Type B pancreatic cell (in vitro differentiated cells): ENCODE results near the gene CACNA1C. TPM values are rescaled to one million over a fixed set of nuclear protein-coding genes. Genes with fewer than 3 reads are reported as not detected.

Experiments
- DNase-seq: peaks from one replicate; pipeline ENCODE4 v3.0.0; 2021; ENCODE audit warnings: mixed read lengths; ENCODE audit not compliant: unreplicated experiment; ENCODE audit errors: extremely low spot score
- H3K27ac Mint-ChIP-seq: 2 replicates; pipeline ENCODE4 v1.8.0; 2021; ENCODE audit warnings: mild to moderate bottlenecking, mixed read lengths
- H3K27me3 Mint-ChIP-seq: 2 replicates; pipeline ENCODE4 v1.8.0; 2021; ENCODE audit warnings: mixed read lengths
- H3K36me3 Mint-ChIP-seq: 2 replicates; pipeline ENCODE4 v1.8.0; 2021; ENCODE audit warnings: mixed read lengths
- H3K4me1 Mint-ChIP-seq: one replicate; pipeline ENCODE4 v1.8.0; 2021; ENCODE audit warnings: mixed read lengths; ENCODE audit not compliant: unreplicated experiment
- H3K4me3 Mint-ChIP-seq: 2 replicates; pipeline ENCODE4 v1.8.0; 2021; ENCODE audit warnings: mild to moderate bottlenecking, mixed read lengths
- H3K9me3 Mint-ChIP-seq: 2 replicates; pipeline ENCODE4 v1.8.0; 2021; ENCODE audit warnings: mixed read lengths
- CTCF ChIP-seq: fragments of 200-600 bp; sonication (generic); conservative IDR thresholded peaks from 2 replicates; pipeline ENCODE4 v1.5.0; 2021; ENCODE audit warnings: antibody characterized with exemption, mild to moderate bottlenecking
- total RNA-seq: library from RNA; stranded (reverse); gene quantifications from 2 replicates; pipeline ENCODE4 v1.2.1, GENCODE V29; 2021; ENCODE audit warnings: low replicate concordance

CACNA1C gene
- total RNA-seq, 1 donor from 2014 or later, result 14.3 TPM

- peaks cover 13% of the 10 kb centered on the region for H3K36me3 Mint-ChIP-seq
- no peak for DNase-seq
- peaks cover 3% of the 10 kb centered on the region for H3K27me3 Mint-ChIP-seq
- no peak overlapping the region for H3K27ac Mint-ChIP-seq
- TF ChIP-seq CTCF, result no peak
- H3K4me3 Mint-ChIP-seq, result no peak overlapping the region
- H3K4me1 Mint-ChIP-seq, result no peaks in the 10 kb centered on the region
- no peaks in the 10 kb centered on the region for H3K9me3 Mint-ChIP-seq
Measured at GRCh38 chr12:2277492-2278155, 224.8 kb downstream of the CACNA1C start.

GRCh38 chr12:2281446-2281845 is 228.7 kb downstream of the CACNA1C start:
- no peak overlapping the region for H3K27ac Mint-ChIP-seq

GRCh38 chr12:2282318-2282717 is 229.5 kb downstream of the CACNA1C start:
- no peaks in the 10 kb centered on the region for H3K9me3 Mint-ChIP-seq
- H3K4me1 Mint-ChIP-seq, result peaks cover 36% of the 10 kb centered on the region
- TF ChIP-seq CTCF, result no peak
- H3K27me3 Mint-ChIP-seq, result no peaks in the 10 kb centered on the region
- no peak for DNase-seq
- no peak overlapping the region for H3K4me3 Mint-ChIP-seq
- H3K36me3 Mint-ChIP-seq, result peaks cover 17% of the 10 kb centered on the region
- H3K27ac Mint-ChIP-seq, result no peak overlapping the region

More at GRCh38 chr12:2281446-2281845, 228.7 kb downstream of the CACNA1C start:
- H3K4me1 Mint-ChIP-seq, result peaks cover 29% of the 10 kb centered on the region
- no peak overlapping the region for H3K4me3 Mint-ChIP-seq
- TF ChIP-seq CTCF, result no peak
- H3K27me3 Mint-ChIP-seq, result no peaks in the 10 kb centered on the region
- no peak for DNase-seq
- peaks cover 17% of the 10 kb centered on the region for H3K36me3 Mint-ChIP-seq
- H3K9me3 Mint-ChIP-seq, result no peaks in the 10 kb centered on the region

DNA sequence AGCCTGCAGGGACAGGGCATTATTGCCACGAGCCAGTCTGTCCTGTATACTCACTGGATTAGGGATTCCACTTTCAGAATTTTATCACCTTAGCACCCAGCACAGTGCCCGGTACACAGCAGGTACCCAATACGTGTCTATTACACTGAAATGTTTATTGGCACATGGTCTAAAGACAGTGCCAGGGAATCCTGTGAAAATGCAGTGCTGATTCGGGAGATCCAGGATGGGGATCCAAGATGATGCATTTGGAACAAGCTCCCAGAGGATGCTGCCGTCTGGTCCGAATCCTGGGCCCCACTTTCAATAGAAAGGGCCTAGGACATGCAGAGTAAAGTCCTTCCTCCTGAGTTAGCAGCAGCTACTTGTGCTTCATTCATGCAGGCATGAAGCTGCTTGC is 230.7 kb downstream of the CACNA1C start:
- H3K4me3 Mint-ChIP-seq, result no peak overlapping the region

DNA sequence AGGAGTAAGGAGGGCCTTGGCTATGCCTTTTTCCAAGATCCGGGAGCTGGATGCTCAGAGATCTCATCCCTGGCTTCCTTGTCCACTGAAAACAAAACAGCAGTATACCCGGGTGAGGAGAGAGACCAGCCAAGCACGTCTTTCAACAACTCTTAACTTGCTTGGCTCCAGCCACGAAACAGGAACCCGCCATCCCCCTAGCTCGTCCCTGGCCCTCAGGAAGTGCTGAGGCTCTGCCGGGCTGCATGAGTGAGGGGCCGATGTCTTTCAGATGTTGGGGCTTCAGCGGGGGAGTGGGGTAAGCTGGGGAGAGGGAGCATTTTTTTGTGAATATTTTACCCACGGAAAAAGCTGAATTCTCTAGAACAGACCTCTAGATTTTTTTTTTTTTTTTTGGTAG is 231.1 kb downstream of the CACNA1C start:
- peak overlapping the region; percentile 45 for H3K27ac Mint-ChIP-seq
- H3K27me3 Mint-ChIP-seq, result no peaks in the 10 kb centered on the region

More for the DNA sequence above, 230.7 kb downstream of the CACNA1C start:
- peaks cover 17% of the 10 kb centered on the region for H3K36me3 Mint-ChIP-seq
- H3K27me3 Mint-ChIP-seq, result no peaks in the 10 kb centered on the region
- TF ChIP-seq CTCF, result no peak
- DNase-seq, result no peak
- H3K9me3 Mint-ChIP-seq, result peaks cover 3% of the 10 kb centered on the region
- peak overlapping the region; percentile 45 for H3K27ac Mint-ChIP-seq
- H3K4me1 Mint-ChIP-seq, result peaks cover 45% of the 10 kb centered on the region

More for the DNA sequence above, 231.1 kb downstream of the CACNA1C start:
- peaks cover 50% of the 10 kb centered on the region for H3K4me1 Mint-ChIP-seq
- H3K4me3 Mint-ChIP-seq, result peak overlapping the region; percentile 68
- peaks cover 3% of the 10 kb centered on the region for H3K9me3 Mint-ChIP-seq
- DNase-seq, result no peak
- TF ChIP-seq CTCF, result no peak
- H3K36me3 Mint-ChIP-seq, result peaks cover 17% of the 10 kb centered on the region
